Heart left ventricle (tissue), 16 donors: ENCODE results near the gene MLLT3. TPM values are rescaled to one million over a fixed set of nuclear protein-coding genes. Genes with fewer than 3 reads are reported as not detected.

Source experiments
- ATAC-seq, 4 donors: fragments of 200-7000 bp; cut with Tn5 transposase; one replicate each; pipeline ENCODE4 v1.9.1; 2020 to 2022; ENCODE audit warnings: moderate library complexity in 4 of 4, mild to moderate bottlenecking in 3 of 4, moderate number of reproducible peaks in 1 of 4
- DNase-seq, 5 donors: peaks; one replicate each; pipeline ENCODE4 v3.0.0-alpha.2; 2020
- H3K27ac ChIP-seq, 12 donors: fragments of 200-600 bp; sonication (generic) in 4 of 12; one replicate each; pipeline versions ENCODE4 v1.5.0 to v1.8.0; 2016 to 2022; ENCODE audit warnings: mild to moderate bottlenecking in 2 of 12
- H3K27me3 ChIP-seq, 9 donors: fragments of 200-600 bp; sonication (generic) in 2 of 9; one replicate each; pipeline versions ENCODE4 v1.5.1 to v1.8.0; 2016 to 2022; ENCODE audit warnings: mild to moderate bottlenecking in 3 of 9
- H3K36me3 ChIP-seq, 9 donors: fragments of 200-600 bp; sonication (generic) in 2 of 9; one replicate each; pipeline versions ENCODE4 v1.5.0 to v1.8.0; 2018 to 2022; ENCODE audit warnings: mild to moderate bottlenecking in 2 of 9
- H3K4me1 ChIP-seq, 12 donors: fragments of 200-600 bp; sonication (generic) in 4 of 12; one replicate each; pipeline versions ENCODE4 v1.5.0 to v1.8.0; 2016 to 2022; ENCODE audit warnings: mild to moderate bottlenecking in 3 of 12
- H3K4me3 ChIP-seq, 12 donors: fragments of 200-600 bp; sonication (generic) in 4 of 12; one replicate each; pipeline versions ENCODE4 v1.5.0 to v1.8.0; 2017 to 2022; ENCODE audit warnings: mild to moderate bottlenecking in 9 of 12, moderate library complexity in 4 of 12
- H3K9me3 ChIP-seq, 12 donors: fragments of 200-600 bp; sonication (generic) in 4 of 12; one replicate each; pipeline versions ENCODE4 v1.5.0 to v1.8.0; 2016 to 2022; ENCODE audit warnings: mild to moderate bottlenecking in 1 of 12
- POLR2A ChIP-seq, 2 donors: fragments of 450-650 bp; IDR thresholded peaks; one replicate each; pipeline ENCODE4 v1.6.1; 2017; ENCODE audit warnings: antibody characterized with exemption in 2 of 2, mild to moderate bottlenecking in 2 of 2, moderate library complexity in 2 of 2
- WGBS, 4 donors: extraction: QIAGEN DNeasy Blood & Tissue Kit in 2 of 4; methylation state at CpG; one replicate each; pipeline versions ENCODE4 v1.1.5 to v1.1.7; 2013 to 2018; 5-methylcytosine and 5-hydroxymethylcytosine counted together
- intact Hi-C, 10 donors: fragments of 100-400 bp; cut with DNase I; formaldehyde crosslinking; loops; one replicate each; pipeline versions ENCODE4 v1.11.1 to v1.14.2; 2022
- polyA plus RNA-seq, 2 donors: library from polyadenylated mRNA; stranded (reverse); fragments of 200-250 nt; gene quantifications; one replicate each; pipeline ENCODE4 v1.2.3, GENCODE V29; 2013
- total RNA-seq, 9 donors: library from RNA; depleted of rRNA in 2 of 9; stranded (reverse); fragments of >200 nt in 2 of 9; fragmentation: NEBNext Ultra II Directional in 3 of 9; extraction: Animal tissue kit (Norgen Biotek cat#: 25700) in 3 of 9; gene quantifications; one replicate each; pipeline versions ENCODE4 v1.1.0 to v1.2.4, GENCODE V29; 2016 to 2023
- TF ChIP-seq, protein P1 (sequence below), 12 donors: fragments of 200-600 bp; sonication (generic) in 4 of 12; IDR thresholded peaks; one replicate each; pipeline versions ENCODE4 v1.5.0 to v1.8.0; 2018 to 2022; ENCODE audit warnings: antibody characterized with exemption in 12 of 12, mild to moderate bottlenecking in 5 of 12
- donor health status: ischemic (EF 13 %, LVEDD 7.1; RV severe dilation, severe dysfunction).
- donor health status: healthy with polysubstance abuse.
- donor health status: DM: no; HTN: yes; CAD: no.
- donor health status: DM: no; HTN: no; CAD: no.
- donor health status: ischemic (EF 25% LVEDD 6.9; RV normal size, moderate dysfunction).
- donor health status: ischemic (EF 25% LVEDD 5.7; RV mildly dilated, moderate dysfunction).
- donor health status: healthy.
- donor health status: DM: yes; HTN: yes; CAD: no.
- donor health status: ischemic (EF 35%, LVEDD 5.7; RV mildly dilated, moderate dysfunction).
- donor health status: nonischemic (EF 11% LVEDD 7.7; RV severe dilation, severe dysfunction).
- donor health status: DM: yes; HTN: yes; CAD: no.
- donor health status: PGD.
- donor health status: ischemic (EF 29% LVEDD 5.4; RV normal size, mild dysfunction).
- donor health status: nonischemic (EF 23%, LVEDD 6.1; RV moderate dilation, normal function).

Gene MLLT3
- total and polyA plus RNA-seq, 11 donors: 7.5 to 21.0 (median 15.3) TPM

DNA sequence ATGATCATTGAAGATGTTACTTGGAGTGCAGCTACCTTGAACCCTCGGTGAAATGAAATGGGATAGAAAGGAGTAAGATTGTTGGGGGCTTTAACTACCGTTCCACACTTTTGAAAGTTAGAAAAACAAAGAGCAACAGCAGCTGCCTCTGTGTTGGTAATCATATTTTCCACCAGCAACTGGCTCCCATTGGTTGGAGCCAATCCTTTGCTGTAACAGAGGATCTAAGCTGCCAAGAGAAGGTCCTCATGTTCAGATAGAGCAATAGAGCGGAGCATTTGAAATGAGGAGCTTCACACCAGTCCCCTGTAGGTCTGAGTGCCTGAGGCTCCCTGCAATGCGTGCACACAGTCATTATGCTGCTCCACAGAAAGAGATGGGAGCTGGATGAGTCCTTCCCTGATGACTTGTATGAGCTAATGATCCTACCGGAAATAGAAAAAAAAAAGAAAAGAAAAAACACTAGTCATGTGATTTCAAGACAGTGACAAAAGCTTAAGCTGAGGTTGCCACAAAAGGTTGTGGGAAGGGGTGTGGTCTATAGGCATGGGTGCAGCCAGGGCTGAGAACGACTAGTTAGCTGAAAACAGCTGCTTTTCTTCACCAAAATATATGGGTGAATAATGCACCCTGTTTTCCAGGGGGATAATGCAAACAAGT is 300.7 kb downstream of the MLLT3 start:
- peak in 2 of 4 donors; percentile 13 for ATAC-seq
- TF ChIP-seq POLR2A (IDR thresholded peaks at IDR 0.05): no peak
- TF ChIP-seq, protein P1, sequence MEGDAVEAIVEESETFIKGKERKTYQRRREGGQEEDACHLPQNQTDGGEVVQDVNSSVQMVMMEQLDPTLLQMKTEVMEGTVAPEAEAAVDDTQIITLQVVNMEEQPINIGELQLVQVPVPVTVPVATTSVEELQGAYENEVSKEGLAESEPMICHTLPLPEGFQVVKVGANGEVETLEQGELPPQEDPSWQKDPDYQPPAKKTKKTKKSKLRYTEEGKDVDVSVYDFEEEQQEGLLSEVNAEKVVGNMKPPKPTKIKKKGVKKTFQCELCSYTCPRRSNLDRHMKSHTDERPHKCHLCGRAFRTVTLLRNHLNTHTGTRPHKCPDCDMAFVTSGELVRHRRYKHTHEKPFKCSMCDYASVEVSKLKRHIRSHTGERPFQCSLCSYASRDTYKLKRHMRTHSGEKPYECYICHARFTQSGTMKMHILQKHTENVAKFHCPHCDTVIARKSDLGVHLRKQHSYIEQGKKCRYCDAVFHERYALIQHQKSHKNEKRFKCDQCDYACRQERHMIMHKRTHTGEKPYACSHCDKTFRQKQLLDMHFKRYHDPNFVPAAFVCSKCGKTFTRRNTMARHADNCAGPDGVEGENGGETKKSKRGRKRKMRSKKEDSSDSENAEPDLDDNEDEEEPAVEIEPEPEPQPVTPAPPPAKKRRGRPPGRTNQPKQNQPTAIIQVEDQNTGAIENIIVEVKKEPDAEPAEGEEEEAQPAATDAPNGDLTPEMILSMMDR (IDR thresholded peaks at IDR 0.05): no peak
- peaks cover 0 to 19% (median 0%) of the 10 kb centered on the region in 12 donors for H3K4me1 ChIP-seq

DNA sequence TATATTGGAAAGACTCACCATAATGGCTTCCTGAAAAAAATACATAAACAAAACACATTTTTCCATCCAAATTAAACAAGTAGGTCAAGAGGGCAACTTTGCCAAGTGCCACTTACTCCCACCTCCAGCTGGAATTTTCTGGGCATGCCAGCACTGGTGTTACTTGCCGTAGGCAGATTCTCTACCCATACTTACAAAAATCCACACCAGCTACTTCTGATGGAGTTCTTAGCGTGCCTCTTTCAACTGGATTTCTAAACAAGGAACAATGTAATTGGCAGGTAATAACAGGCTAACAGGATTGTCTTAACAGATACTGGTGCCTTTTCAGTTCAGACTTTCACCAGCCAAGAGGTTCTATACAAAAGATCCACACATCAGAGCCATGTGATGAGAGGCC is 301.4 kb downstream of the MLLT3 start:
- DNase-seq (no peak), ATAC-seq (no peak)
- Histone ChIP-seq H3K4me3 (no peak overlapping the region), H3K27ac (peak overlapping the region in 1 of 12 donors; percentile 40), H3K4me1 (peaks cover 0 to 19% (median 0%) of the 10 kb centered on the region in 12 donors), H3K36me3 (no peaks in the 10 kb centered on the region), H3K9me3 (no peaks in the 10 kb centered on the region), H3K27me3 (no peaks in the 10 kb centered on the region)
- TF ChIP-seq, protein P1 (IDR thresholded peaks at IDR 0.05): no peak
- no peak for TF ChIP-seq POLR2A (IDR thresholded peaks at IDR 0.05)
- WGBS, 4 donors: 53 to 74% (median 59%) methylated on average over 2 of the region's 2 CpGs
- intact Hi-C loops: no loop called here

More for the DNA sequence above, 300.7 kb downstream of the MLLT3 start:
- no peak for DNase-seq
- no peaks in the 10 kb centered on the region for H3K27me3 ChIP-seq
- H3K9me3 ChIP-seq: no peaks in the 10 kb centered on the region
- no peaks in the 10 kb centered on the region for H3K36me3 ChIP-seq
- no peak overlapping the region for H3K4me3 ChIP-seq
- H3K27ac ChIP-seq: no peak overlapping the region
- WGBS, 4 donors: 74 to 81% (median 77%) methylated on average over 6 of the region's 6 CpGs
- intact Hi-C loops: no loop called here

- no peaks in the 10 kb centered on the region for H3K27me3 ChIP-seq
- WGBS, 4 donors: 63 to 79% (median 71%) methylated on average over 5 to 7 of the region's 7 CpGs
- H3K4me3 ChIP-seq: no peak overlapping the region
- H3K36me3 ChIP-seq: no peaks in the 10 kb centered on the region
- H3K4me1 ChIP-seq: peaks cover 0 to 19% (median 0%) of the 10 kb centered on the region in 12 donors
- ATAC-seq (peak in 2 of 4 donors; percentile 65 to 83), DNase-seq (no peak)
- no peaks in the 10 kb centered on the region for H3K9me3 ChIP-seq
- no peak for TF ChIP-seq POLR2A (IDR thresholded peaks at IDR 0.05)
- TF ChIP-seq, protein P1 (IDR thresholded peaks at IDR 0.05): no peak
- peak overlapping the region in 1 of 12 donors; percentile 61 for H3K27ac ChIP-seq
- intact Hi-C loops: loop anchor here in 1 of 10 donors (10.0 kb wide), 1 partner anchor 525 kb away; no protein-coding TSS in a partner anchor
Observed at GRCh38 chr9:20319641-20320337, 302.5 kb downstream of the MLLT3 start.

DNA sequence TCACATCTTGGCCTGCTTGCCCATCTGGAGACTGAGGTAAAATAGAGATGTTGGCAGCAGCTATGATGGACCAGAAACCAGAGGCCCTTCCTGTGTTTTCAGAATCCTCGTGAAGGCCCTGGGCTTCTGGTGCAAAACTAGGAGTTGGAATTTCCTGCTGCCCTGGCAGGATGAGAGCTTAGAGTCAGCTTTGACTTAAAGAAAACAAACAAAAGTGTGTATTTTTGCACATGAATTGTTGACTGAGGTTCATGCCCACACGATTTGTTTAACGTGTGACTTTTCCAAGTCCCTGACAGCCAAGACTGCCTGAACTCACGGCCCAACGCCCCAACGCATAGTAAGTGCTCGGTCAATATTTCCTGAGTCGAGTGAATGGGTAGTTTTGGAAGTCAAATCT is 303.1 kb downstream of the MLLT3 start:
- ATAC-seq (no peak), DNase-seq (no peak)
- 80 to 92% (median 80%) methylated on average over 8 of the region's 8 CpGs for WGBS, 4 donors
- Histone ChIP-seq H3K9me3 (no peaks in the 10 kb centered on the region), H3K4me3 (no peak overlapping the region), H3K36me3 (no peaks in the 10 kb centered on the region), H3K27me3 (no peaks in the 10 kb centered on the region), H3K4me1 (peaks cover 0 to 19% (median 0%) of the 10 kb centered on the region in 12 donors), H3K27ac (peak overlapping the region in 1 of 12 donors; percentile 49)
- intact Hi-C loops: loop anchor here in 1 of 10 donors (10.0 kb wide), 1 partner anchor 524 kb away; no protein-coding TSS in a partner anchor
- TF ChIP-seq, protein P1 (IDR thresholded peaks at IDR 0.05): no peak
- TF ChIP-seq POLR2A (IDR thresholded peaks at IDR 0.05): no peak
